HepG2 (cell line): ENCODE results near the gene PPHLN1. TPM values are rescaled to one million over a fixed set of nuclear protein-coding genes. Genes with fewer than 3 reads are reported as not detected.

ENCODE experiments used
- ATAC-seq: fragments of 200-7000 bp; cut with Tn5 transposase; 3 replicates; pipeline ENCODE4 v1.9.1; 2020; ENCODE audit warnings: mild to moderate bottlenecking, moderate library complexity
- BruUV-seq: library from RNA; stranded (reverse); fragments of 400-500 nt; replicated peaks from 2 replicates; lab custom pipeline; 2021; lab: Mats Ljungman, UMichigan
- CTCF ChIA-PET: fragments of 300-600 bp; formaldehyde crosslinking; extraction: SDS; loops from one replicate; lab custom pipeline; 2021; ENCODE audit warnings: low total read pairs, inconsistent platforms, low intra/inter-chr PET ratio; lab: Yijun Ruan, JAX
- POLR2A ChIA-PET: fragments of 350-600 bp; sonication (Branson Sonifier 250); formaldehyde crosslinking; loops from one replicate; lab custom pipeline; 2020; ENCODE audit warnings: antibody characterized with exemption, inconsistent platforms; lab: Yijun Ruan, JAX
- DNase-seq: peaks from one replicate; pipeline ENCODE4 v3.0.0-alpha.2; 2015; ENCODE audit warnings: low spot score
- FAIRE-seq: peaks from 3 replicates; lab custom pipeline; 2011; peaks lifted over from hg19 to GRCh38; lab: Jason Lieb, UNC
- H2AFZ ChIP-seq: one replicate; pipeline ENCODE4 v1.6.1; 2011; ENCODE audit warnings: low read length, inconsistent platforms
- H3K27ac ChIP-seq: fragments of 300-600 bp; 3 replicates; pipeline ENCODE4 v1.8.0; 2011; ENCODE audit warnings: mixed run types, mild to moderate bottlenecking, mixed read lengths, low read length, inconsistent platforms; ENCODE audit not compliant: insufficient read depth; ENCODE audit errors: extremely low read length
- H3K27me3 ChIP-seq, 2 experiments: fragments of 200-600 bp in 1 of 2; 2 replicates in 1 of 2; 3 replicates in 1 of 2; pipeline versions ENCODE4 v1.6.0 to v1.8.0; 2011; ENCODE audit warnings: low read length in 2 of 2, mild to moderate bottlenecking in 2 of 2, moderate library complexity in 2 of 2, inconsistent platforms in 1 of 2; ENCODE audit not compliant: insufficient read depth in 2 of 2, control insufficient read depth in 1 of 2
- H3K36me3 ChIP-seq, 2 experiments: fragments of 200-600 bp in 1 of 2; replicated peaks in 1 of 2; 2 replicates in 1 of 2; 3 replicates in 1 of 2; pipeline versions ENCODE4 v1.5.1 to v1.8.0; 2011; ENCODE audit warnings: low read length in 2 of 2, inconsistent platforms in 1 of 2; ENCODE audit not compliant: insufficient read depth in 2 of 2, control insufficient read depth in 1 of 2
- H3K4me1 ChIP-seq: 2 replicates; pipeline ENCODE4 v1.5.1; 2012; ENCODE audit warnings: low read length, inconsistent platforms; ENCODE audit not compliant: insufficient read depth
- H3K4me2 ChIP-seq: 2 replicates; pipeline ENCODE4 v1.6.0; 2011; ENCODE audit warnings: low read depth, low read length, inconsistent platforms
- H3K4me3 ChIP-seq, 3 experiments: fragments of 200-600 bp in 1 of 3; sonication (generic), shearing (Covaris generic) in 1 of 3; replicated peaks in 1 of 3; 2 replicates each; pipeline ENCODE4 v1.5.1; 2011 to 2016; ENCODE audit warnings: low read length in 3 of 3, inconsistent platforms in 2 of 3, low read depth in 2 of 3, mild to moderate bottlenecking in 2 of 3, control low read depth in 1 of 3, mixed read lengths in 1 of 3; ENCODE audit not compliant: insufficient read depth in 1 of 3
- H3K79me2 ChIP-seq: one replicate; pipeline ENCODE4 v1.6.1; 2011; ENCODE audit warnings: low read length, inconsistent platforms; ENCODE audit not compliant: insufficient read depth
- H3K9ac ChIP-seq: 2 replicates; pipeline ENCODE4 v1.6.0; 2011; ENCODE audit warnings: mild to moderate bottlenecking, low read depth, low read length, inconsistent platforms; ENCODE audit not compliant: insufficient read depth
- H3K9me3 ChIP-seq: 2 replicates; pipeline ENCODE4 v1.5.1; 2012; ENCODE audit warnings: mild to moderate bottlenecking, low read length
- H4K20me1 ChIP-seq: 2 replicates; pipeline ENCODE4 v1.6.0; 2011; ENCODE audit warnings: inconsistent platforms, mild to moderate bottlenecking, low read length, moderate library complexity; ENCODE audit not compliant: insufficient read depth
- AHR ChIP-seq: IDR thresholded peaks from 2 replicates; pipeline ENCODE4 v1.6.1; 2018; ENCODE audit warnings: missing genetic modification reagents, missing compliant biosample characterization
- BORCS8-MEF2B ChIP-seq: sonication (generic); formaldehyde crosslinking; IDR thresholded peaks from 2 replicates; pipeline ENCODE4 v1.8.0; 2022; ENCODE audit warnings: mild to moderate bottlenecking, missing genetic modification reagents
- CREBL2 ChIP-seq: sonication (generic); formaldehyde crosslinking; IDR thresholded peaks from 2 replicates; pipeline ENCODE4 v1.8.1; 2023; ENCODE audit warnings: missing genetic modification reagents, mild to moderate bottlenecking, borderline replicate concordance
- NBN ChIP-seq: fragments of 450-650 bp; conservative IDR thresholded peaks from 2 replicates; pipeline ENCODE4 v1.6.1; 2017
- NFATC3 ChIP-seq: sonication (generic); formaldehyde crosslinking; IDR thresholded peaks from 2 replicates; pipeline ENCODE4 v1.5.1; 2020; ENCODE audit warnings: mild to moderate bottlenecking, missing genetic modification reagents
- NFIC ChIP-seq: IDR thresholded peaks from 2 replicates; pipeline ENCODE4 v1.6.1; 2012; ENCODE audit warnings: mild to moderate bottlenecking, low read length, inconsistent platforms
- PREB ChIP-seq: sonication (generic); formaldehyde crosslinking; IDR thresholded peaks from 2 replicates; pipeline ENCODE4 v1.4.0; 2020; ENCODE audit warnings: missing genetic modification reagents
- STAG1 ChIP-seq: sonication (generic); formaldehyde crosslinking; IDR thresholded peaks from 2 replicates; pipeline ENCODE4 v1.4.0; 2020; ENCODE audit warnings: missing genetic modification reagents
- ZBTB10 ChIP-seq: sonication (generic); formaldehyde crosslinking; IDR thresholded peaks from 2 replicates; pipeline ENCODE4 v1.4.0; 2020; ENCODE audit warnings: missing genetic modification reagents, borderline replicate concordance
- ZNF549 ChIP-seq: sonication (generic); formaldehyde crosslinking; IDR thresholded peaks from 2 replicates; pipeline ENCODE4 v1.5.0; 2020; ENCODE audit warnings: missing genetic modification reagents
- ZNF550 ChIP-seq: sonication (generic); formaldehyde crosslinking; IDR thresholded peaks from 2 replicates; pipeline ENCODE4 v1.4.0; 2020; ENCODE audit warnings: mild to moderate bottlenecking, missing genetic modification reagents, borderline replicate concordance
- ZNF577 ChIP-seq: sonication (generic); formaldehyde crosslinking; IDR thresholded peaks from 2 replicates; pipeline ENCODE4 v1.4.0; 2020; ENCODE audit warnings: mild to moderate bottlenecking, low read depth, missing genetic modification reagents, borderline replicate concordance
- ZNF616 ChIP-seq: sonication (generic); formaldehyde crosslinking; IDR thresholded peaks from 2 replicates; pipeline ENCODE4 v1.5.0; 2020; ENCODE audit warnings: low read depth, mild to moderate bottlenecking, missing genetic modification reagents
- ZNF703 ChIP-seq: sonication (generic); formaldehyde crosslinking; IDR thresholded peaks from 2 replicates; pipeline ENCODE4 v1.5.1; 2020; ENCODE audit warnings: missing genetic modification reagents, mild to moderate bottlenecking, moderate library complexity, borderline replicate concordance
- ZNF784 ChIP-seq: sonication (generic); formaldehyde crosslinking; IDR thresholded peaks from 2 replicates; pipeline ENCODE4 v1.5.1; 2020; ENCODE audit warnings: missing genetic modification reagents, mild to moderate bottlenecking, borderline replicate concordance
- ZNF839 ChIP-seq: sonication (generic); formaldehyde crosslinking; IDR thresholded peaks from 2 replicates; pipeline ENCODE4 v1.4.0; 2020; ENCODE audit warnings: missing genetic modification reagents, mild to moderate bottlenecking, borderline replicate concordance
- ZSCAN21 ChIP-seq: sonication (generic); formaldehyde crosslinking; IDR thresholded peaks from 2 replicates; pipeline ENCODE4 v1.8.0; 2022; ENCODE audit warnings: mild to moderate bottlenecking, missing genetic modification reagents, moderate library complexity, borderline replicate concordance
- WGBS: methylation state at CpG from one replicate; pipeline ENCODE4 v1.1.6; 2017; ENCODE audit warnings: low lambda C conversion rate; 5-methylcytosine and 5-hydroxymethylcytosine counted together
- in situ Hi-C: cut with HindIII; loops from 2 replicates; pipeline ENCODE4 v1.10.0; 2017; ENCODE audit warnings: low pct_unique_long_range_greater_than_20kb; ENCODE audit not compliant: extremely low pct_ligation_motif_present
- intact Hi-C: fragments of 100-400 bp; cut with micrococcal nuclease; formaldehyde crosslinking; loops from one replicate; pipeline ENCODE4 v1.10.0; 2022; ENCODE audit not compliant: unreplicated experiment
- polyA plus RNA-seq, 8 experiments: library from polyadenylated mRNA; depleted of rRNA in 3 of 8; stranded (reverse) in 7 of 8; unstranded in 1 of 8; fragments of >200 nt; fragmentation: Illumina TruSeq in 4 of 8; extraction: Trizol in 4 of 8; gene quantifications; 2 replicates each; pipeline versions ENCODE4 v1.2.1 to v1.2.3, GENCODE V29; 2011 to 2016; ENCODE audit warnings: low read depth in 4 of 8, missing spikeins in 1 of 8, mixed read lengths in 1 of 8; ENCODE audit not compliant: insufficient read depth in 1 of 8
- total RNA-seq, 5 experiments: library from RNA; depleted of rRNA; stranded (reverse); fragments of >200 nt; fragmentation: Illumina TruSeq; extraction: Trizol; gene quantifications; 2 replicates each; pipeline ENCODE4 v1.2.3, GENCODE V29; 2016; ENCODE audit warnings: low read depth in 1 of 5

PPHLN1 gene
- total and polyA plus RNA-seq, 2 of the 13 experiments (the other 11 are each of a cell fraction or from before 2014, with no cell fraction given), result 43.4 to 66.0 TPM

- Histone ChIP-seq H3K36me3 (no peaks in the 10 kb centered on the region), H2AFZ (no peak overlapping the region), H3K27ac (no peak overlapping the region), H3K27me3 (peaks cover 0 to 3% of the 10 kb centered on the region in 2 experiments; a peak in 1 of 5 replicates), H4K20me1 (no peaks in the 10 kb centered on the region), H3K9me3 (no peaks in the 10 kb centered on the region), H3K4me3 (no peak overlapping the region), H3K79me2 (no peaks in the 10 kb centered on the region), H3K4me1 (peaks cover 16% of the 10 kb centered on the region), H3K9ac (no peak overlapping the region), H3K4me2 (no peak overlapping the region)
- ATAC-seq (no peak), FAIRE-seq (no peak), DNase-seq (no peak)
- BruUV-seq, result no TSS peak
- intact Hi-C loops (no loop called here), in situ Hi-C loops (no loop called here)
- POLR2A ChIA-PET, result no interaction called here
- no peak for TF ChIP-seq NFIC
- TF ChIP-seq ZBTB10 (CRISPR knock-in tag), result no peak
- no peak for TF ChIP-seq ZNF549 (CRISPR knock-in tag)
- TF ChIP-seq BORCS8-MEF2B (CRISPR knock-in tag), result no peak
- TF ChIP-seq NBN, result no peak
- no peak for TF ChIP-seq STAG1 (CRISPR knock-in tag)
- no peak for TF ChIP-seq ZNF550 (CRISPR knock-in tag)
- TF ChIP-seq ZSCAN21 (CRISPR knock-in tag), result no peak
- TF ChIP-seq PREB (CRISPR knock-in tag), result no peak
- TF ChIP-seq NFATC3 (CRISPR knock-in tag), result no peak
- no peak for TF ChIP-seq ZNF784
- no peak for TF ChIP-seq ZNF577 (CRISPR knock-in tag)
- no peak for TF ChIP-seq AHR (CRISPR knock-in tag)
- no peak for TF ChIP-seq ZNF616 (CRISPR knock-in tag)
- no peak for TF ChIP-seq ZNF839 (CRISPR knock-in tag)
- no peak for TF ChIP-seq CREBL2 (CRISPR knock-in tag)
- no peak for TF ChIP-seq ZNF703 (CRISPR knock-in tag)
- CTCF ChIA-PET, result no interaction called here
- 74% methylated on average over 2 of the region's 2 CpGs for WGBS
Observed at GRCh38 chr12:42285431-42285830, 40.5 kb upstream of the PPHLN1 start.
